Mesodermal cell (in vitro differentiated cells): ENCODE data around the gene ZFP36. TPM values are rescaled to one million over a fixed set of nuclear protein-coding genes. Genes with fewer than 3 reads are reported as not detected.
A peak's percentile ranks its signal among the peaks of the same experiment; 100 is the strongest.

Source experiments
- H3K27ac ChIP-seq: 2 replicates; pipeline ENCODE4 v1.7.0; 2013; ENCODE audit warnings: mild to moderate bottlenecking, low read depth, low read length, moderate library complexity; ENCODE audit not compliant: severe bottlenecking
- H3K36me3 ChIP-seq: 2 replicates; pipeline ENCODE4 v1.7.1; 2013; ENCODE audit warnings: mild to moderate bottlenecking, low read length, moderate library complexity; ENCODE audit not compliant: control insufficient read depth, insufficient read depth
- H3K4me1 ChIP-seq: one replicate; pipeline ENCODE4 v1.7.1; 2013; ENCODE audit warnings: mild to moderate bottlenecking, low read length; ENCODE audit not compliant: insufficient read depth, control insufficient read depth, poor library complexity, severe bottlenecking
- H3K4me3 ChIP-seq: 2 replicates; pipeline ENCODE4 v1.7.0; 2013; ENCODE audit warnings: low read length, control low read depth, mild to moderate bottlenecking; ENCODE audit not compliant: insufficient read depth, poor library complexity, severe bottlenecking; ENCODE audit errors: extremely low read depth
- H3K9me3 ChIP-seq: 2 replicates; pipeline ENCODE4 v1.7.1; 2013; ENCODE audit warnings: mild to moderate bottlenecking, low read length, moderate library complexity; ENCODE audit not compliant: control insufficient read depth
- WGBS, 2 experiments: methylation state at CpG; one replicate each; pipeline ENCODE4 v1.1.5; 2013; ENCODE audit warnings: missing lambda C conversion rate in 2 of 2; ENCODE audit not compliant: insufficient coverage in 2 of 2; 5-methylcytosine and 5-hydroxymethylcytosine counted together
- polyA plus RNA-seq, 2 experiments: library from polyadenylated mRNA; stranded (reverse); fragments of 50-300 nt; gene quantifications; one replicate each; pipeline ENCODE4 v1.2.3, GENCODE V29; 2013

ZFP36 gene
- 19.8 TPM for polyA plus RNA-seq (2013, experiment 1 of 2)
- polyA plus RNA-seq (2013, experiment 2 of 2), result 13.8 TPM

- Histone ChIP-seq H3K27ac (no peak within 1 kb of the TSS), H3K36me3 (peaks cover 13% of the 10 kb centered on the region), H3K9me3 (no peaks in the 10 kb centered on the region), H3K4me1 (peaks cover 59% of the 10 kb centered on the region), H3K4me3 (peak within 1 kb of the TSS; percentile 89)
- WGBS, 2 experiments, result 0 to 1% methylated on average over 40 to 47 of the region's 56 CpGs
Observed at GRCh38 chr19:39406656-39407409, at the start of gene ZFP36. Gene ZFP36, plus strand, starts transcription at chr19:39406847. Its CDS starts 58 bp downstream, at chr19:39406905.

GRCh38 chr19:39359026-39359425, 47.6 kb upstream of the ZFP36 start:
- H3K36me3 ChIP-seq, result peaks cover 91% of the 10 kb centered on the region
- 86% methylated on average over 1 of the region's 3 CpGs; no CpG with 5 or more reads in 1 of the 2 experiments for WGBS, 2 experiments

GRCh38 chr19:39360599-39360998, 46.0 kb upstream of the ZFP36 start:
- Histone ChIP-seq H3K27ac (no peak overlapping the region), H3K36me3 (peaks cover 89% of the 10 kb centered on the region), H3K4me1 (peaks cover 12% of the 10 kb centered on the region), H3K4me3 (no peak overlapping the region), H3K9me3 (no peaks in the 10 kb centered on the region)
- WGBS, 2 experiments, result 100% methylated on average over 1 of the region's 1 CpG; no CpG with 5 or more reads in 1 of the 2 experiments

More at GRCh38 chr19:39359026-39359425, 47.6 kb upstream of the ZFP36 start:
- Histone ChIP-seq H3K27ac (no peak overlapping the region), H3K9me3 (no peaks in the 10 kb centered on the region), H3K4me1 (peaks cover 12% of the 10 kb centered on the region), H3K4me3 (no peak overlapping the region)

GRCh38 chr19:39362682-39363657, 43.7 kb upstream of the ZFP36 start:
- Histone ChIP-seq H3K36me3 (peaks cover 87% of the 10 kb centered on the region), H3K27ac (peak overlapping the region; percentile 41), H3K9me3 (no peaks in the 10 kb centered on the region), H3K4me3 (no peak overlapping the region), H3K4me1 (peaks cover 12% of the 10 kb centered on the region)
- WGBS, 2 experiments, result 95 to 97% methylated on average over 5 of the region's 6 CpGs

GRCh38 chr19:39363901-39364457, 42.7 kb upstream of the ZFP36 start:
- H3K36me3 ChIP-seq, result peaks cover 88% of the 10 kb centered on the region
- H3K4me1 ChIP-seq, result peaks cover 12% of the 10 kb centered on the region
- peak overlapping the region; percentile 32 for H3K27ac ChIP-seq
- 90 to 95% methylated on average over 3 to 4 of the region's 5 CpGs for WGBS, 2 experiments
- no peak overlapping the region for H3K4me3 ChIP-seq
- H3K9me3 ChIP-seq, result no peaks in the 10 kb centered on the region

- Histone ChIP-seq H3K36me3 (peaks cover 89% of the 10 kb centered on the region), H3K4me1 (peaks cover 12% of the 10 kb centered on the region), H3K9me3 (no peaks in the 10 kb centered on the region), H3K27ac (no peak overlapping the region), H3K4me3 (no peak overlapping the region)
- WGBS, 2 experiments, result 90 to 100% methylated on average over 1 of the region's 1 CpG
Observed at GRCh38 chr19:39365531-39365930, 41.1 kb upstream of the ZFP36 start.

- H3K27ac ChIP-seq, result no peak overlapping the region
- peaks cover 91% of the 10 kb centered on the region for H3K36me3 ChIP-seq
- WGBS, 2 experiments, result 100% methylated on average over 1 of the region's 2 CpGs
- H3K4me1 ChIP-seq, result no peaks in the 10 kb centered on the region
- no peak overlapping the region for H3K4me3 ChIP-seq
- no peaks in the 10 kb centered on the region for H3K9me3 ChIP-seq
Observed at GRCh38 chr19:39369200-39369599, 37.4 kb upstream of the ZFP36 start.

GRCh38 chr19:39370735-39371134, 35.9 kb upstream of the ZFP36 start:
- 100% methylated on average over 2 to 5 of the region's 5 CpGs for WGBS, 2 experiments
- no peaks in the 10 kb centered on the region for H3K4me1 ChIP-seq
- no peak overlapping the region for H3K4me3 ChIP-seq
- no peaks in the 10 kb centered on the region for H3K9me3 ChIP-seq
- peaks cover 93% of the 10 kb centered on the region for H3K36me3 ChIP-seq
- no peak overlapping the region for H3K27ac ChIP-seq

- H3K9me3 ChIP-seq, result no peaks in the 10 kb centered on the region
- H3K36me3 ChIP-seq, result peaks cover 93% of the 10 kb centered on the region
- WGBS, 2 experiments, result 78 to 88% methylated on average over 5 to 8 of the region's 8 CpGs
- H3K4me1 ChIP-seq, result no peaks in the 10 kb centered on the region
- no peak overlapping the region for H3K4me3 ChIP-seq
- no peak overlapping the region for H3K27ac ChIP-seq
Observed at GRCh38 chr19:39372047-39372802, 34.4 kb upstream of the ZFP36 start.

GRCh38 chr19:39372941-39373340, 33.7 kb upstream of the ZFP36 start:
- Histone ChIP-seq H3K4me3 (no peak overlapping the region), H3K9me3 (no peaks in the 10 kb centered on the region), H3K36me3 (peaks cover 94% of the 10 kb centered on the region), H3K27ac (no peak overlapping the region), H3K4me1 (no peaks in the 10 kb centered on the region)
- 94 to 100% methylated on average over 1 to 2 of the region's 2 CpGs for WGBS, 2 experiments
